GM19397 (cell line): ENCODE measurements around the gene NUAK1.

ENCODE experiments used
- ATAC-seq: cut with Tn5 transposase; IDR thresholded peaks from one replicate; pipeline ENCODE4 v1.9.1; 2021; ENCODE audit warnings: mild to moderate bottlenecking, moderate library complexity; ENCODE audit not compliant: unreplicated experiment

Gene NUAK1

GRCh38 chr12:106066051-106066705 is 72.6 kb downstream of the NUAK1 start:
- no peak for ATAC-seq

- no peak for ATAC-seq
Measured at GRCh38 chr12:106065506-106065905, 73.2 kb downstream of the NUAK1 start.

GRCh38 chr12:106064721-106065021 is 74.1 kb downstream of the NUAK1 start:
- no peak for ATAC-seq

GRCh38 chr12:106063826-106064720 is 74.7 kb downstream of the NUAK1 start:
- no peak for ATAC-seq

- no peak for ATAC-seq
Measured at GRCh38 chr12:106062693-106063092, 76.1 kb downstream of the NUAK1 start.

- no peak for ATAC-seq
Measured at GRCh38 chr12:106058256-106059182, 80.2 kb downstream of the NUAK1 start.

- ATAC-seq = no peak
Measured at GRCh38 chr12:106054049-106054448, 84.7 kb downstream of the NUAK1 start.

- ATAC-seq = no peak
Measured at GRCh38 chr12:106051853-106052531, 86.8 kb downstream of the NUAK1 start.

GRCh38 chr12:106049546-106049945 is 89.2 kb downstream of the NUAK1 start:
- ATAC-seq = no peak

GRCh38 chr12:106049105-106049504 is 89.6 kb downstream of the NUAK1 start:
- ATAC-seq = no peak

GRCh38 chr12:106048676-106049075 is 90.1 kb downstream of the NUAK1 start:
- ATAC-seq = no peak

- no peak for ATAC-seq
Measured at GRCh38 chr12:106048016-106048415, 90.7 kb downstream of the NUAK1 start.

GRCh38 chr12:106046947-106047346 is 91.8 kb downstream of the NUAK1 start:
- ATAC-seq = no peak

- ATAC-seq = no peak
Measured at GRCh38 chr12:106046301-106046846, 92.4 kb downstream of the NUAK1 start.

GRCh38 chr12:106045251-106045674 is 93.5 kb downstream of the NUAK1 start:
- ATAC-seq = no peak

GRCh38 chr12:106044773-106045172 is 94.0 kb downstream of the NUAK1 start:
- no peak for ATAC-seq

- no peak for ATAC-seq
Measured at GRCh38 chr12:106042037-106042436, 96.7 kb downstream of the NUAK1 start.

GRCh38 chr12:106040521-106040920 is 98.2 kb downstream of the NUAK1 start:
- no peak for ATAC-seq

GRCh38 chr12:106039646-106040404 is 98.9 kb downstream of the NUAK1 start:
- ATAC-seq = no peak

GRCh38 chr12:106039242-106039641 is 99.5 kb downstream of the NUAK1 start:
- ATAC-seq = no peak
